Heart right ventricle (tissue), 16 donors: ENCODE results near the gene NUPR2. TPM values are rescaled to one million over a fixed set of nuclear protein-coding genes. Genes with fewer than 3 reads are reported as not detected.
"Not testable (repeated sequence)": the region's sequence is repeated elsewhere in the genome, so short reads cannot be mapped to it uniquely, and the experiment has no call there.

Source experiments
- ATAC-seq, 8 donors: fragments of 200-7000 bp; cut with Tn5 transposase; one replicate each; pipeline ENCODE4 v1.9.1; 2020; ENCODE audit warnings: mild to moderate bottlenecking in 8 of 8, moderate library complexity in 8 of 8, moderate number of reproducible peaks in 1 of 8
- DNase-seq, 2 donors: peaks; one replicate each; pipeline ENCODE4 v3.0.0-alpha.2; 2020
- H3K27ac ChIP-seq, 10 donors: fragments of 200-600 bp; sonication (generic) in 2 of 10; one replicate each; pipeline versions ENCODE4 v1.5.0 to v1.8.0; 2020 to 2022; ENCODE audit warnings: mild to moderate bottlenecking in 3 of 10
- H3K27me3 ChIP-seq, 7 donors: fragments of 200-600 bp; one replicate each; pipeline ENCODE4 v1.8.0; 2021 to 2022; ENCODE audit warnings: mild to moderate bottlenecking in 2 of 7
- H3K36me3 ChIP-seq, 9 donors: fragments of 200-600 bp; sonication (generic) in 1 of 9; one replicate each; pipeline versions ENCODE4 v1.5.0 to v1.8.0; 2020 to 2022; ENCODE audit warnings: mild to moderate bottlenecking in 2 of 9
- H3K4me1 ChIP-seq, 9 donors: fragments of 200-600 bp; sonication (generic) in 1 of 9; one replicate each; pipeline versions ENCODE4 v1.5.0 to v1.8.0; 2020 to 2022; ENCODE audit warnings: mild to moderate bottlenecking in 4 of 9
- H3K4me3 ChIP-seq, 10 donors: fragments of 200-600 bp; sonication (generic) in 2 of 10; one replicate each; pipeline versions ENCODE4 v1.5.0 to v1.8.0; 2020 to 2022; ENCODE audit warnings: mild to moderate bottlenecking in 7 of 10, moderate library complexity in 2 of 10
- H3K9me3 ChIP-seq, 11 donors: fragments of 200-600 bp in 10 of 11; sonication (generic) in 2 of 11; one replicate each; pipeline versions ENCODE4 v1.5.0 to v1.8.0; 2013 to 2022; ENCODE audit warnings: mild to moderate bottlenecking in 2 of 11, control low read depth in 1 of 11, moderate library complexity in 1 of 11
- WGBS, 2 donors: extraction: QIAGEN DNeasy Blood & Tissue Kit; methylation state at CpG; one replicate each; pipeline ENCODE4 v1.1.7; 2013; ENCODE audit warnings: inconsistent platforms in 1 of 2; 5-methylcytosine and 5-hydroxymethylcytosine counted together
- intact Hi-C, 10 donors: fragments of 100-400 bp; cut with DNase I; formaldehyde crosslinking; loops; one replicate each; pipeline versions ENCODE4 v1.11.1 to v1.14.2; 2022
- polyA plus RNA-seq, 2 donors: library from polyadenylated mRNA; stranded (reverse); fragments of 200-250 nt; gene quantifications; one replicate each; pipeline ENCODE4 v1.2.3, GENCODE V29; 2013
- total RNA-seq, 10 donors: library from RNA; stranded (reverse); fragmentation: NEBNext Ultra II Directional in 3 of 10; extraction: Animal tissue kit (Norgen Biotek cat#: 25700) in 3 of 10; gene quantifications; one replicate each; pipeline versions ENCODE4 v1.2.1 to v1.2.4, GENCODE V29; 2021 to 2023
- TF ChIP-seq, protein P1 (sequence below), 9 donors: fragments of 200-600 bp; sonication (generic) in 2 of 9; IDR thresholded peaks; one replicate each; pipeline versions ENCODE4 v1.5.0 to v1.8.0; 2021 to 2022; ENCODE audit warnings: antibody characterized with exemption in 9 of 9, mild to moderate bottlenecking in 5 of 9, moderate library complexity in 1 of 9
- donor health status: Arrhythmogenic right ventricular cardiomyopathy.
- donor health status: ischemic (EF 13 %, LVEDD 7.1; RV severe dilation, severe dysfunction).
- donor health status: healthy with polysubstance abuse.
- donor health status: DM: no; HTN: yes; CAD: no.
- donor health status: DM: no; HTN: no; CAD: no.
- donor health status: ischemic (EF 25% LVEDD 6.9; RV normal size, moderate dysfunction).
- donor health status: ischemic (EF 25% LVEDD 5.7; RV mildly dilated, moderate dysfunction).
- donor health status: healthy.
- donor health status: DM: yes; HTN: yes; CAD: no.
- donor health status: Ischemic cardiomyopathy.
- donor health status: ischemic (EF 35%, LVEDD 5.7; RV mildly dilated, moderate dysfunction).
- donor health status: nonischemic (EF 11% LVEDD 7.7; RV severe dilation, severe dysfunction).
- donor health status: DM: yes; HTN: yes; CAD: no.
- donor health status: PGD.
- donor health status: ischemic (EF 29% LVEDD 5.4; RV normal size, mild dysfunction).
- donor health status: nonischemic (EF 23%, LVEDD 6.1; RV moderate dilation, normal function).

The NUPR2 gene
- total and polyA plus RNA-seq, 12 donors, result not detected

DNA sequence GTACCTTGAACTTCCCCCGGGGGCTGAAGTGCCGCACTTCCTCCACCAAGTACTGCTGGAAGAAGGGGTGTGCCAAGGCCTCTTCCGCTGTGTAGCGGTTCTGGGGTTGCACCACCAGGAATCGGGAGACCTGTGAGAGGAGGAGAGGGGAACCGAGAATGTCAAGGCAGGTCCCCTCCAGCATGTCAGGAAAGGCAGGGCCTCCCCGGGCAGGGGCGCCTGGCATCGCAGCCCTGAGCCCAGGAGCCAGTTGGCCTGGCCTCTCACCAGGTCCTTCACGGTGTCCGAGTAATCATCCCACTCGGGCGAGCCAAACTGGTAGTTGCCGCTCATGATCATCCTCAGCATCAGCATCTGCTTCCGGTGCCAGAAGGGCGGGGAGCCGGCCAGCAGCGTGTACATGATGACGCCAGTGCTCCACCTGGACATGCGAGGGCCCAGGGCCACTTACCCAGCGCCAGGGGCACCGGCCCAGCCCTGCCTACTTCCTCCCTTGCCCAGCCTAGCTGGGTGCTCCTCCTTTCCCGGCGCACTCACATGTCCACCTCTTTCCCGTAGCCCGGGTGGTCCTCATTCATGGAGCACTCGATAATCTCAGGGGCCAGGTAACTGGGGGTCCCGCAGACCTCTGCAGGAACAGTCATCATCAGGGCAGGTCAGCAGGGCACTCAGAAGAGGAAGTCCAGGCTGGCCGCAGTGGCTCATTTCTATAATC lies 34.4 kb downstream of the NUPR2 start:
- DNase-seq (no peak), ATAC-seq (peak in 1 of 8 donors; percentile 2)
- Histone ChIP-seq H3K36me3 (peaks cover 0 to 61% (median 6%) of the 10 kb centered on the region in 9 donors), H3K4me3 (no peak overlapping the region), H3K9me3 (no peaks in the 10 kb centered on the region), H3K27ac (peak overlapping the region in 1 of 10 donors; percentile 26), H3K27me3 (no peaks in the 10 kb centered on the region), H3K4me1 (peaks cover 20 to 45% (median 31%) of the 10 kb centered on the region in 9 donors)
- WGBS, 2 donors, result 93% methylated on average over 29 of the region's 29 CpGs
- intact Hi-C loops, result no loop called here
- TF ChIP-seq, protein P1, sequence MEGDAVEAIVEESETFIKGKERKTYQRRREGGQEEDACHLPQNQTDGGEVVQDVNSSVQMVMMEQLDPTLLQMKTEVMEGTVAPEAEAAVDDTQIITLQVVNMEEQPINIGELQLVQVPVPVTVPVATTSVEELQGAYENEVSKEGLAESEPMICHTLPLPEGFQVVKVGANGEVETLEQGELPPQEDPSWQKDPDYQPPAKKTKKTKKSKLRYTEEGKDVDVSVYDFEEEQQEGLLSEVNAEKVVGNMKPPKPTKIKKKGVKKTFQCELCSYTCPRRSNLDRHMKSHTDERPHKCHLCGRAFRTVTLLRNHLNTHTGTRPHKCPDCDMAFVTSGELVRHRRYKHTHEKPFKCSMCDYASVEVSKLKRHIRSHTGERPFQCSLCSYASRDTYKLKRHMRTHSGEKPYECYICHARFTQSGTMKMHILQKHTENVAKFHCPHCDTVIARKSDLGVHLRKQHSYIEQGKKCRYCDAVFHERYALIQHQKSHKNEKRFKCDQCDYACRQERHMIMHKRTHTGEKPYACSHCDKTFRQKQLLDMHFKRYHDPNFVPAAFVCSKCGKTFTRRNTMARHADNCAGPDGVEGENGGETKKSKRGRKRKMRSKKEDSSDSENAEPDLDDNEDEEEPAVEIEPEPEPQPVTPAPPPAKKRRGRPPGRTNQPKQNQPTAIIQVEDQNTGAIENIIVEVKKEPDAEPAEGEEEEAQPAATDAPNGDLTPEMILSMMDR (IDR thresholded peaks at IDR 0.05), result no peak

DNA sequence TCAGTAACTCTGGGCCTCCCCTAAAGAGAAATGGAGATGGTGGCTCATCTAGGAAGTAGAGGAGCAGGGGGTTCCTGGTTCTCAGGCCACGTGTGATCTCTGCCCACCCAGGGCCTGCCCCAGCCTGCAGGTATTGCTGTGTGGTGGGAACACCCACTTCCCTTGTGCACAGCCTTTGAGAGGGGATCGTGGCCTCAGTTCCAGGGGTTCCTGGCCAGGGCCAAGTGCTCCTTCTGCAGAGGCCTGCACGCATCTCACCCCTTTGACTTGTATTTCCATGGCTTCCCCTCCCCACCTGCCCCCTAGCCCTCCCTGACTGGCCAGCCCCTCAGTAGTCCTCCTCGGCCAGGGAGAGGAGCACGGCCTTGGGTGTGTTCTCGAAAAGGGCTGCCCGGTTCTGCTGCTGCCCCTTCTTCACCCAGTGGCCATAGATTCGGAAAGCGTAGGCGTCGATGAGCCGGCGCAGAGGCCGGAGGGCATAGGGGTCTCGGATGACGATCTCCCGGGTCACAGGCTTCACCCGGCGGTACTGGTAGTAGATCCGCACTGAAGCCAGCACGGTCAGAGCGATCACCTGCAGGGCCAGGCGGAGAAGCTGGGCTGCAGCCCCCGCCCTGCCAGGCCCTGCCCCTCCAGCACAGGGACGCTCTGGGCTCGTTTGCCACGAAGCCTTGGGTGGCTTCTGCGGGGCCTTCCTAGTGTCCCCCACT lies 35.3 kb downstream of the NUPR2 start:
- Histone ChIP-seq H3K36me3 (peaks cover 0 to 56% (median 0%) of the 10 kb centered on the region in 9 donors), H3K27ac (peak overlapping the region; percentile 70 to 95 (median 86)), H3K4me1 (peaks cover 20 to 45% (median 31%) of the 10 kb centered on the region in 9 donors)
- intact Hi-C loops, DNase-seq, H3K4me3 ChIP-seq, ATAC-seq, H3K9me3 ChIP-seq, H3K27me3 ChIP-seq: not testable (repeated sequence)
- WGBS, 2 donors, result 96 to 97% methylated on average over 28 of the region's 28 CpGs

DNA sequence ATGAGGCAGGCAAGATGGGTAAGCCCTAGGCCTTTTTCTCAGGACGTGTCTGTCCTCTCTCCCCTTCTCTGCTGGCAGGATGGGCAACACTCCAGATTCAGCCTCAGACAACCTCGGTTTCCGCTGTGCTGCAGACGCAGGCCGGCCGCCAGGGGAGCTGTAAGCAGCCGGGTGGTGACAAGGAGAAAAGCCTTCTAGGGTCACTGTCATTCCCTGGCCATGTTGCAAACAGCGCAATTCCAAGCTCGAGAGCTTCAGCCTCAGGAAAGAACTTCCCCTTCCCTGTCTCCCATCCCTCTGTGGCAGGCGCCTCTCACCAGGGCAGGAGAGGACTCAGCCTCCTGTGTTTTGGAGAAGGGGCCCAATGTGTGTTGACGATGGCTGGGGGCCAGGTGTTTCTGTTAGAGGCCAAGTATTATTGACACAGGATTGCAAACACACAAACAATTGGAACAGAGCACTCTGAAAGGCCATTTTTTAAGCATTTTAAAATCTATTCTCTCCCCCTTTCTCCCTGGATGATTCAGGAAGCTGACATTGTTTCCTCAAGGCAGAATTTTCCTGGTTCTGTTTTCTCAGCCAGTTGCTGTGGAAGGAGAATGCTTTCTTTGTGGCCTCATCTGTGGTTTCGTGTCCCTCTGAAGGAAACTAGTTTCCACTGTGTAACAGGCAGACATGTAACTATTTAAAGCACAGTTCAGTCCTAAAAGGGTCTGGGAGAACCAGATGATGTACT lies 36.6 kb downstream of the NUPR2 start:
- Histone ChIP-seq H3K27me3 (no peaks in the 10 kb centered on the region), H3K27ac (peak overlapping the region; percentile 70 to 95 (median 86)), H3K36me3 (peaks cover 0 to 44% (median 0%) of the 10 kb centered on the region in 9 donors), H3K9me3 (no peaks in the 10 kb centered on the region), H3K4me3 (peak overlapping the region in 1 of 10 donors; percentile 3), H3K4me1 (peaks cover 20 to 47% (median 31%) of the 10 kb centered on the region in 9 donors)
- intact Hi-C loops, result loop anchor here in 4 of 10 donors (1.0 to 10.0 kb wide), 3 partner anchors 12 to 435 kb away; no protein-coding TSS in a partner anchor
- ATAC-seq, result peak; percentile 79 to 93 (median 90)
- DNase-seq, result peak; percentile 87 to 89
- TF ChIP-seq, protein P1 (IDR thresholded peaks at IDR 0.05), result peak; percentile 63 to 94 (median 79)
- WGBS, 2 donors, result 5 to 6% methylated on average over 12 of the region's 12 CpGs

DNA sequence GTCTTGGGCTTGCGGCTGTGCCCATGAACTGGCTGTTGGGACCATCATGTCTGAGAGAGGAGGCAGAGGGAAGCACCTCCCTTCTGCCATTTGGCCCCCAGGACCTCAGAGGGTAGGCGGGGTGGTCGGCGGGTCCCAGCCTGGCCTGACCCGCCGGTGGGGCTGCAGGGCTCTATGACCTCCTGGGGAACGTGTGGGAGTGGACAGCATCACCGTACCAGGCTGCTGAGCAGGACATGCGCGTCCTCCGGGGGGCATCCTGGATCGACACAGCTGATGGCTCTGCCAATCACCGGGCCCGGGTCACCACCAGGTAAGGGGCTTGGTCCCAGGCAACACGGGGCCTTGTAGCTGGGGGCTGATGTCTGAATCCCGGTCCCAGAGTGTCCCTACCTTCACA lies 38.0 kb downstream of the NUPR2 start:
- Histone ChIP-seq H3K9me3 (no peaks in the 10 kb centered on the region), H3K4me1 (peaks cover 19 to 45% (median 26%) of the 10 kb centered on the region in 9 donors), H3K36me3 (peaks cover 0 to 51% (median 0%) of the 10 kb centered on the region in 9 donors), H3K27ac (peak overlapping the region in 6 of 10 donors; percentile 70 to 95 (median 88)), H3K27me3 (no peaks in the 10 kb centered on the region), H3K4me3 (no peak overlapping the region)
- no peak for ATAC-seq
- TF ChIP-seq, protein P1 (IDR thresholded peaks at IDR 0.05), result no peak
- intact Hi-C loops, result loop anchor here in 3 of 10 donors (10.0 kb wide), 2 partner anchors 73 to 433 kb away; no protein-coding TSS in a partner anchor
- 94 to 95% methylated on average over 16 of the region's 16 CpGs for WGBS, 2 donors
- no peak for DNase-seq
